HL-60 (cell line): ENCODE data around the gene SLC15A3.

ENCODE experiments used
- DNase-seq, 2 experiments: peaks; one replicate each; pipeline ENCODE4 v3.0.0-alpha.2; 2010 to 2020; ENCODE audit warnings: low read depth in 1 of 2, low spot score in 1 of 2
- H3K27ac ChIP-seq: fragments of 250-450 bp; sonication (Bioruptor Pico); replicated peaks from 2 replicates; pipeline ENCODE4 v1.5.1; 2020; ENCODE audit warnings: mild to moderate bottlenecking, moderate library complexity
- H3K27me3 ChIP-seq: fragments of 250-450 bp; sonication (Bioruptor Pico); 2 replicates; pipeline ENCODE4 v1.5.1; 2021; ENCODE audit warnings: mild to moderate bottlenecking, moderate library complexity; ENCODE audit not compliant: insufficient read depth, poor library complexity, severe bottlenecking
- H3K4me3 ChIP-seq: replicated peaks from 2 replicates; pipeline ENCODE4 v1.5.1; 2011; ENCODE audit warnings: mild to moderate bottlenecking, control low read depth, low read length; ENCODE audit not compliant: insufficient read depth
- CTCF ChIP-seq: IDR thresholded peaks from one replicate; pipeline ENCODE4 v1.5.1; 2011; ENCODE audit warnings: low read length, control low read depth, inconsistent platforms; ENCODE audit not compliant: insufficient read depth
- GABPA ChIP-seq: IDR thresholded peaks from 2 replicates; pipeline ENCODE4 v1.6.1; 2012; ENCODE audit warnings: low read depth
- POLR2AphosphoS5 ChIP-seq: IDR thresholded peaks from 2 replicates; pipeline ENCODE4 v1.6.1; 2012; ENCODE audit warnings: low read depth
- SPI1 ChIP-seq: IDR thresholded peaks from 2 replicates; pipeline ENCODE4 v1.6.1; 2012; ENCODE audit warnings: low read depth, mild to moderate bottlenecking, borderline replicate concordance
- TF ChIP-seq, protein P1 (sequence below): IDR thresholded peaks from 2 replicates; pipeline ENCODE4 v1.6.1; 2012; ENCODE audit warnings: low read depth; ENCODE audit not compliant: insufficient replicate concordance

SLC15A3 gene

GRCh38 chr11:60952742-60953170 is 780 bp upstream of the SLC15A3 start:
- peaks cover 28% of the 10 kb centered on the region for H3K27me3 ChIP-seq
- H3K27ac ChIP-seq: no peak overlapping the region; the same call in 1 of the 2 replicates
- DNase-seq: no peak
- TF ChIP-seq, protein P1, sequence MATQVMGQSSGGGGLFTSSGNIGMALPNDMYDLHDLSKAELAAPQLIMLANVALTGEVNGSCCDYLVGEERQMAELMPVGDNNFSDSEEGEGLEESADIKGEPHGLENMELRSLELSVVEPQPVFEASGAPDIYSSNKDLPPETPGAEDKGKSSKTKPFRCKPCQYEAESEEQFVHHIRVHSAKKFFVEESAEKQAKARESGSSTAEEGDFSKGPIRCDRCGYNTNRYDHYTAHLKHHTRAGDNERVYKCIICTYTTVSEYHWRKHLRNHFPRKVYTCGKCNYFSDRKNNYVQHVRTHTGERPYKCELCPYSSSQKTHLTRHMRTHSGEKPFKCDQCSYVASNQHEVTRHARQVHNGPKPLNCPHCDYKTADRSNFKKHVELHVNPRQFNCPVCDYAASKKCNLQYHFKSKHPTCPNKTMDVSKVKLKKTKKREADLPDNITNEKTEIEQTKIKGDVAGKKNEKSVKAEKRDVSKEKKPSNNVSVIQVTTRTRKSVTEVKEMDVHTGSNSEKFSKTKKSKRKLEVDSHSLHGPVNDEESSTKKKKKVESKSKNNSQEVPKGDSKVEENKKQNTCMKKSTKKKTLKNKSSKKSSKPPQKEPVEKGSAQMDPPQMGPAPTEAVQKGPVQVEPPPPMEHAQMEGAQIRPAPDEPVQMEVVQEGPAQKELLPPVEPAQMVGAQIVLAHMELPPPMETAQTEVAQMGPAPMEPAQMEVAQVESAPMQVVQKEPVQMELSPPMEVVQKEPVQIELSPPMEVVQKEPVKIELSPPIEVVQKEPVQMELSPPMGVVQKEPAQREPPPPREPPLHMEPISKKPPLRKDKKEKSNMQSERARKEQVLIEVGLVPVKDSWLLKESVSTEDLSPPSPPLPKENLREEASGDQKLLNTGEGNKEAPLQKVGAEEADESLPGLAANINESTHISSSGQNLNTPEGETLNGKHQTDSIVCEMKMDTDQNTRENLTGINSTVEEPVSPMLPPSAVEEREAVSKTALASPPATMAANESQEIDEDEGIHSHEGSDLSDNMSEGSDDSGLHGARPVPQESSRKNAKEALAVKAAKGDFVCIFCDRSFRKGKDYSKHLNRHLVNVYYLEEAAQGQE: no peak
- no peak for TF ChIP-seq SPI1
- no peak for TF ChIP-seq POLR2AphosphoS5
- TF ChIP-seq CTCF: no peak
- TF ChIP-seq GABPA: no peak
- H3K4me3 ChIP-seq: no peak overlapping the region

- Histone ChIP-seq H3K27ac (peak overlapping the region; percentile 64), H3K27me3 (peaks cover 30% of the 10 kb centered on the region), H3K4me3 (peak overlapping the region; percentile 36)
- DNase-seq: no peak
- TF ChIP-seq POLR2AphosphoS5: no peak
- TF ChIP-seq, protein P1: no peak
- no peak for TF ChIP-seq SPI1
- TF ChIP-seq CTCF: no peak
- no peak for TF ChIP-seq GABPA
Observed at GRCh38 chr11:60951606-60951903, 421 bp downstream of the SLC15A3 start.

DNA sequence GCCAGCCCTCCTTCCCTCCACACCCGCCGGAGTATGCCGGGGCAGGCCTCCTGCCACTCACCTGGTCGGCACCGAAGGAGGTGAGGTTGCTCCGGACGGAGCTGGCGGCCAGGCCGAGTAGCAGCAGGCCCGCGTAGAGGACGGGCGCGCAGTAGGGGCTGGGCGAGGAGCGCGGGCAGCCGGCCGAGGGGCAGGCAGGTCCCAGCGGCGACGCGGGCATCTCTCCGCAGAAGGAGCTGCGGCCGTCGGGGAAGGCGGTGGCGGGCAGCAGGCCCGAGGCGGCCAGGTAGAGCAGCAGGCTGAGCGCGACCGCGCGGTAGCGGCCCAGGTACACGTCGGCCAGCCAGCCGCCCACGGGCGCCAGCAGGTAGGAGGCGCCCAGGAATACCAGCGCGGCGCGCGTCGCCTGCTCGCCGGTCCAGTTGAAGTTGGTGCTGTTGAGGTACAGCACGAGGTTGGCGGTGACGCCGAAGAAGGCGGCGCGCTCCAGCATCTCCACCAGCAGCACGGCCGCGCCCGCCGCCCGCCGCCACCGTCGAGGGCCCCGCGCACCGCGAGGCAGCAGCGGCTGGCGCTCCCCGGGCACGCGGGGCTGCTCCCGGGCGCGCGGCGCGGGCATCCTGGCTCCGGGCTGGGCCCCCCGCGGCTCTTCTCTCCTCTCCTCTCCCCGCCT is 907 bp downstream of the SLC15A3 start:
- TF ChIP-seq SPI1 (no peak), CTCF (no peak), GABPA (no peak), POLR2AphosphoS5 (no peak)
- TF ChIP-seq, protein P1: no peak

More for the DNA sequence above, 907 bp downstream of the SLC15A3 start:
- Histone ChIP-seq H3K4me3 (peak overlapping the region; percentile 36), H3K27ac (no peak overlapping the region), H3K27me3 (peaks cover 27% of the 10 kb centered on the region)
- no peak for DNase-seq
